ENCODE measurements around the gene PAAF1. TPM values are rescaled to one million over a fixed set of nuclear protein-coding genes. Genes with fewer than 3 reads are reported as not detected.

The PAAF1 gene, protein sequence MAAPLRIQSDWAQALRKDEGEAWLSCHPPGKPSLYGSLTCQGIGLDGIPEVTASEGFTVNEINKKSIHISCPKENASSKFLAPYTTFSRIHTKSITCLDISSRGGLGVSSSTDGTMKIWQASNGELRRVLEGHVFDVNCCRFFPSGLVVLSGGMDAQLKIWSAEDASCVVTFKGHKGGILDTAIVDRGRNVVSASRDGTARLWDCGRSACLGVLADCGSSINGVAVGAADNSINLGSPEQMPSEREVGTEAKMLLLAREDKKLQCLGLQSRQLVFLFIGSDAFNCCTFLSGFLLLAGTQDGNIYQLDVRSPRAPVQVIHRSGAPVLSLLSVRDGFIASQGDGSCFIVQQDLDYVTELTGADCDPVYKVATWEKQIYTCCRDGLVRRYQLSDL
- total RNA-seq: 5.4 and 9.1 TPM in 2 replicates

DNA sequence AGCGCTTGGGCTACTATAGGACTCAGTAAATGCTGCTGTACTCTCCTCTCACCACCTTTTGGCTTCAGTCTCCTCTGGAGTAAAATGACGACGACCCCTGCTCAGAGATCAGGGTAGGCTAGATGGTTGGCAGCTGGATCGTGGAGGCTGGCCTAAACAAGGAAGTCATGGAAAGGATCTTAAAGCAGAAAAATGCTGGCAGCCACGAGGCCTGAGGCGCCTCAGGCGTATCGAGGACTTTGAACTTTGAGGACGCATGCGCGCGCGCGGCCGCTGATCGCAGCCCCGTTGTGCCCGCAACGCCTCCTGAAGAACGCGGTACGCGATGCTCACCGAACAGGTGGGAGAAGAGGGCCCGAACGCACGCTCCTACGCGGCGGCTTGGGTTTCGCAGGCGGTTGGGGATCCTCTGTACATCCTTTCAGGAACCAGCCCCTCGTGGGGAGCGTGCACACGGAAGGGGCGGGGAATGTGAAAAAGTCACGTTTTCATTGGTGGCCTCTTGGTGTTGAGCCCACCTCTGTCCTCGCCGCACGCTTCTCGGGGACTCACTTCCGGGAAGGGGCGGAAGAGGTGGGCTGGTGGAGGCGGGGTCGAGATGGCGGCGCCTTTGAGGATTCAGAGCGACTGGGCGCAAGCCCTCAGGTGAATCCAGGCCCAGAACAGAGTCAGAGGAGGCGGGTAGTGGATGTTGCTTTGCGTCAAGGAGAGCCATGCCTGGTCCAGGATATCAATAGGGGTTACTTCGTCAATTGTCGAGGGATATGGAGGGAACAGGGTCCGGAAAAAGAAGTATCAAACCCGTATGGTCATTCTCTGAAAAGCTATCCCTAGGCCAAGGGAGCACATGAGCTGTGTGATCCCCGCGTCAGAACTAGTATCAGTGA lies at the start of gene PAAF1, which contains the start of gene COA4:
PAAF1 (plus strand) TSS at position 576 of the 887 bp plus-strand sequence; CDS start at position 599, 23 bp downstream.
COA4 (minus strand) TSS at position 423 of the 887 bp plus-strand sequence. CDS start 3,468 bp downstream, outside the sequence.
- Histone ChIP-seq H3K4me2 (ENCODE audit: insufficient read depth, low read length) (peak within 1 kb of the TSS; percentile 98), H3K36me3 (ENCODE audit: insufficient read depth, low read length) (peaks cover 29% of the 10 kb centered on the region), H3K79me2 (ENCODE audit: insufficient read depth, low read length) (peaks cover 55% of the 10 kb centered on the region), H2AFZ (ENCODE audit: low read length) (peak within 1 kb of the TSS; percentile 89), H4K20me1 (ENCODE audit: insufficient read depth, low read length) (peaks cover 6% of the 10 kb centered on the region), H3K9me3 (ENCODE audit: low read depth, low read length) (no peaks in the 10 kb centered on the region), H3K27me3 (ENCODE audit: insufficient read depth, low read length) (no peaks in the 10 kb centered on the region), H3K4me1 (ENCODE audit: insufficient read depth, low read length) (peaks cover 18% of the 10 kb centered on the region), H3K27ac (ENCODE audit: low read depth, low read length) (peak within 1 kb of the TSS; percentile 76), H3K4me3 (ENCODE audit: insufficient read depth, low read length) (peak within 1 kb of the TSS; percentile 94)
- DNase-seq (ENCODE audit: insufficient read length, low spot score, missing footprints): peak; percentile 97
- TF ChIP-seq, protein P1, sequence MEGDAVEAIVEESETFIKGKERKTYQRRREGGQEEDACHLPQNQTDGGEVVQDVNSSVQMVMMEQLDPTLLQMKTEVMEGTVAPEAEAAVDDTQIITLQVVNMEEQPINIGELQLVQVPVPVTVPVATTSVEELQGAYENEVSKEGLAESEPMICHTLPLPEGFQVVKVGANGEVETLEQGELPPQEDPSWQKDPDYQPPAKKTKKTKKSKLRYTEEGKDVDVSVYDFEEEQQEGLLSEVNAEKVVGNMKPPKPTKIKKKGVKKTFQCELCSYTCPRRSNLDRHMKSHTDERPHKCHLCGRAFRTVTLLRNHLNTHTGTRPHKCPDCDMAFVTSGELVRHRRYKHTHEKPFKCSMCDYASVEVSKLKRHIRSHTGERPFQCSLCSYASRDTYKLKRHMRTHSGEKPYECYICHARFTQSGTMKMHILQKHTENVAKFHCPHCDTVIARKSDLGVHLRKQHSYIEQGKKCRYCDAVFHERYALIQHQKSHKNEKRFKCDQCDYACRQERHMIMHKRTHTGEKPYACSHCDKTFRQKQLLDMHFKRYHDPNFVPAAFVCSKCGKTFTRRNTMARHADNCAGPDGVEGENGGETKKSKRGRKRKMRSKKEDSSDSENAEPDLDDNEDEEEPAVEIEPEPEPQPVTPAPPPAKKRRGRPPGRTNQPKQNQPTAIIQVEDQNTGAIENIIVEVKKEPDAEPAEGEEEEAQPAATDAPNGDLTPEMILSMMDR (IDR thresholded peaks at IDR 0.05; ENCODE audit: extremely low read depth, low read depth, low read length): no peak

DNA sequence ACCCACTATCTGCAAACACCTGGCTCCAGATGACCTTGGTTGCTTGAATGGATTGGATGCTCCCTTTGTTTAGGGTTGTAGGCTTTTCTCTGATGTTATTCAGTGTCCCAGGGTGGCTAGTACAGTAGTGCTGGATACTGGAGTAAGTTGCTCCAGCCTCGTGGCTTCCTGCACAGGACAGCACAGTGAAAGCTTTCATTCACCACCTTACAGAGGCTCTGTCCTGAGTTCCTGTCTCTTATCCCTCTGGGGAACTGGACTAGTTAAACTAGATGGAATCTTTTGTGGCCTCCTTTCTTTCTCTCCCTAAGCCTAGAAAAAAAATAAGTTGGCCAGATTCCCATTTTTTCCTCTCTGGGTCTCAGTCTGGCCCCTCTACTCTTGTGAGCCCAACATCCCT lies 46.5 kb upstream of the PAAF1 start:
- Histone ChIP-seq H3K36me3 (ENCODE audit: insufficient read depth, low read length) (no peaks in the 10 kb centered on the region), H3K4me1 (ENCODE audit: insufficient read depth, low read length) (no peaks in the 10 kb centered on the region), H2AFZ (ENCODE audit: low read length) (no peak overlapping the region), H3K27me3 (ENCODE audit: insufficient read depth, low read length) (no peaks in the 10 kb centered on the region), H3K4me2 (ENCODE audit: insufficient read depth, low read length) (no peak overlapping the region), H3K79me2 (ENCODE audit: insufficient read depth, low read length) (no peaks in the 10 kb centered on the region), H3K27ac (ENCODE audit: low read depth, low read length) (no peak overlapping the region), H4K20me1 (ENCODE audit: insufficient read depth, low read length) (no peaks in the 10 kb centered on the region), H3K4me3 (ENCODE audit: insufficient read depth, low read length) (no peak overlapping the region), H3K9me3 (ENCODE audit: low read depth, low read length) (no peaks in the 10 kb centered on the region)
- TF ChIP-seq, protein P1 (IDR thresholded peaks at IDR 0.05; ENCODE audit: extremely low read depth, low read depth, low read length): no peak
- no peak for DNase-seq (ENCODE audit: insufficient read length, low spot score, missing footprints)

DNA sequence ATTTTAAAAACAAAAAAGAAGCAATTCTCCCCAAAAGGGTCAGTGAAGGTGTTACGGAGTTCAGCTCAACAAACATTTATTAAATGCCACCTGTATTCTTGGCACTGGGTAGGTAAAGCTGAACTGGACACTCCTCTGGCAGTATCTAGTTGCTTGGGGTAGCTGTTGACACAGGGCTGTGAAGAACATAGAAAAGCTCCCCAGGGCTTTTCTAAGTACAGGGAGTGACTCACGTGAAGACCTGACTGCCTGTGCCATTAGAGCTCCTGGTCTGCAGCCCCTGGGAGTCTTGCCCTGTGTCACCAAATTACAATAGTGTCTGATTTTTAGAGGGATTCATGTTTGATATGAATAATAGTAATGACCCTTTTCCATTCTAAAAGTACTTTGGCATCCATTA lies 43.7 kb upstream of the PAAF1 start:
- no peaks in the 10 kb centered on the region for H3K27me3 ChIP-seq (ENCODE audit: insufficient read depth, low read length)
- no peak overlapping the region for H2AFZ ChIP-seq (ENCODE audit: low read length)
- no peaks in the 10 kb centered on the region for H4K20me1 ChIP-seq (ENCODE audit: insufficient read depth, low read length)
- no peak overlapping the region for H3K4me3 ChIP-seq (ENCODE audit: insufficient read depth, low read length)
- no peaks in the 10 kb centered on the region for H3K36me3 ChIP-seq (ENCODE audit: insufficient read depth, low read length)
- no peak overlapping the region for H3K27ac ChIP-seq (ENCODE audit: low read depth, low read length)
- DNase-seq (ENCODE audit: insufficient read length, low spot score, missing footprints): no peak
- H3K4me2 ChIP-seq (ENCODE audit: insufficient read depth, low read length): no peak overlapping the region
- H3K79me2 ChIP-seq (ENCODE audit: insufficient read depth, low read length): no peaks in the 10 kb centered on the region
- H3K9me3 ChIP-seq (ENCODE audit: low read depth, low read length): no peaks in the 10 kb centered on the region
- H3K4me1 ChIP-seq (ENCODE audit: insufficient read depth, low read length): peaks cover under 1% of the 10 kb centered on the region
- TF ChIP-seq, protein P1 (IDR thresholded peaks at IDR 0.05; ENCODE audit: extremely low read depth, low read depth, low read length): no peak

Measured in osteoblast (primary cell).